ENCODE results near the gene ANO6. TPM values are rescaled to one million over a fixed set of nuclear protein-coding genes. Genes with fewer than 3 reads are reported as not detected.

The ANO6 gene
- total RNA-seq, 3 donors from 2014 or later (not counting 1 experiment from before 2014, with no cell fraction given), result 26.6 to 31.0 (median 30.4) TPM

- no peak for TF ChIP-seq CTCF (IDR thresholded peaks at IDR 0.05)
- intact Hi-C loops (cut with micrococcal nuclease), result no loop called here
- WGBS (ENCODE audit: insufficient coverage), result 93% methylated on average over 2 of the region's 2 CpGs
These were observed 6.1 kb upstream of the ANO6 start for GRCh38 chr12:45209784-45210183.

GRCh38 chr12:45212064-45212463, 3.8 kb upstream of the ANO6 start:
- no peak overlapping the region for H3K27ac Mint-ChIP-seq
- no peaks in the 10 kb centered on the region for H3K36me3 Mint-ChIP-seq
- Histone ChIP-seq H3K4me1 (ENCODE audit: control insufficient read depth, insufficient read depth, low read length) (peaks cover 8% of the 10 kb centered on the region), H3K36me3 (ENCODE audit: control insufficient read depth, insufficient read depth, low read length) (no peaks in the 10 kb centered on the region), H3K27me3 (ENCODE audit: control insufficient read depth, insufficient read depth, low read length) (no peaks in the 10 kb centered on the region), H3K9me3 (ENCODE audit: control insufficient read depth, insufficient read depth, low read length) (no peaks in the 10 kb centered on the region), H3K4me3 (ENCODE audit: low read length) (no peak overlapping the region), H3K27ac (ENCODE audit: low read length) (no peak overlapping the region)
- intact Hi-C loops (cut with micrococcal nuclease), result no loop called here
- DNase-seq (no peak), ATAC-seq (no peak)
- WGBS (ENCODE audit: insufficient coverage), result 83% methylated on average over 1 of the region's 1 CpG
- no peak for TF ChIP-seq CTCF (IDR thresholded peaks at IDR 0.05)
- H3K4me1 Mint-ChIP-seq, result peaks cover 27 to 45% of the 10 kb centered on the region in 2 donors
- no peaks in the 10 kb centered on the region for H3K27me3 Mint-ChIP-seq (ENCODE audit: low read depth in 2 of 2)
- no peak overlapping the region for H3K4me3 Mint-ChIP-seq
- H3K9me3 Mint-ChIP-seq, result no peaks in the 10 kb centered on the region

More at GRCh38 chr12:45209784-45210183, 6.1 kb upstream of the ANO6 start:
- no peaks in the 10 kb centered on the region for H3K9me3 ChIP-seq (ENCODE audit: control insufficient read depth, insufficient read depth, low read length)
- no peak overlapping the region for H3K4me3 ChIP-seq (ENCODE audit: low read length)
- peaks cover 7% of the 10 kb centered on the region for H3K4me1 ChIP-seq (ENCODE audit: control insufficient read depth, insufficient read depth, low read length)
- no peak for ATAC-seq
- no peak for DNase-seq
- H3K27me3 ChIP-seq (ENCODE audit: control insufficient read depth, insufficient read depth, low read length), result no peaks in the 10 kb centered on the region
- H3K27ac Mint-ChIP-seq, result no peak overlapping the region
- H3K4me3 Mint-ChIP-seq, result no peak overlapping the region
- H3K4me1 Mint-ChIP-seq, result peaks cover 7 to 28% of the 10 kb centered on the region in 2 donors
- H3K36me3 ChIP-seq (ENCODE audit: control insufficient read depth, insufficient read depth, low read length), result no peaks in the 10 kb centered on the region
- no peaks in the 10 kb centered on the region for H3K36me3 Mint-ChIP-seq
- H3K9me3 Mint-ChIP-seq, result no peaks in the 10 kb centered on the region
- no peak overlapping the region for H3K27ac ChIP-seq (ENCODE audit: low read length)
- H3K27me3 Mint-ChIP-seq (ENCODE audit: low read depth in 2 of 2), result no peaks in the 10 kb centered on the region

GRCh38 chr12:45213107-45213506, 2.8 kb upstream of the ANO6 start:
- Mint-ChIP-seq H3K36me3 (no peaks in the 10 kb centered on the region), H3K27me3 (ENCODE audit: low read depth in 2 of 2) (no peaks in the 10 kb centered on the region), H3K9me3 (no peaks in the 10 kb centered on the region), H3K27ac (no peak overlapping the region), H3K4me3 (peak overlapping the region; percentile 26), H3K4me1 (peaks cover 37 to 56% of the 10 kb centered on the region in 2 donors)
- no peak for TF ChIP-seq CTCF (IDR thresholded peaks at IDR 0.05)
- Histone ChIP-seq H3K9me3 (ENCODE audit: control insufficient read depth, insufficient read depth, low read length) (no peaks in the 10 kb centered on the region), H3K4me1 (ENCODE audit: control insufficient read depth, insufficient read depth, low read length) (peaks cover 10% of the 10 kb centered on the region), H3K27ac (ENCODE audit: low read length) (no peak overlapping the region), H3K27me3 (ENCODE audit: control insufficient read depth, insufficient read depth, low read length) (no peaks in the 10 kb centered on the region), H3K36me3 (ENCODE audit: control insufficient read depth, insufficient read depth, low read length) (no peaks in the 10 kb centered on the region), H3K4me3 (ENCODE audit: low read length) (no peak overlapping the region)
- no peak for ATAC-seq
- WGBS (ENCODE audit: insufficient coverage), result no CpG with 5 or more reads among the region's 1 CpG
- DNase-seq, result no peak
- intact Hi-C loops (cut with micrococcal nuclease), result no loop called here

- H3K36me3 ChIP-seq (ENCODE audit: control insufficient read depth, insufficient read depth, low read length), result no peaks in the 10 kb centered on the region
- Mint-ChIP-seq H3K4me3 (peak overlapping the region; percentile 93), H3K27me3 (ENCODE audit: low read depth in 2 of 2) (no peaks in the 10 kb centered on the region), H3K27ac (peak overlapping the region; percentile 72 to 87), H3K36me3 (no peaks in the 10 kb centered on the region), H3K9me3 (no peaks in the 10 kb centered on the region), H3K4me1 (peaks cover 47 to 58% of the 10 kb centered on the region in 2 donors)
- intact Hi-C loops (cut with micrococcal nuclease), result no loop called here
- H3K9me3 ChIP-seq (ENCODE audit: control insufficient read depth, insufficient read depth, low read length), result no peaks in the 10 kb centered on the region
- DNase-seq (no peak), ATAC-seq (no peak)
- no peak overlapping the region for H3K27ac ChIP-seq (ENCODE audit: low read length)
- no peaks in the 10 kb centered on the region for H3K27me3 ChIP-seq (ENCODE audit: control insufficient read depth, insufficient read depth, low read length)
- peaks cover 10% of the 10 kb centered on the region for H3K4me1 ChIP-seq (ENCODE audit: control insufficient read depth, insufficient read depth, low read length)
- TF ChIP-seq CTCF (IDR thresholded peaks at IDR 0.05), result no peak
- H3K4me3 ChIP-seq (ENCODE audit: low read length), result no peak overlapping the region
These were observed 1.8 kb upstream of the ANO6 start for GRCh38 chr12:45214071-45214470.
